HG02870 (cell line): Measurements from ENCODE around the gene GTF2A1.
A peak's percentile ranks its signal among the peaks of the same experiment; 100 is the strongest.
"Not testable (repeated sequence)": the region's sequence is repeated elsewhere in the genome, so short reads cannot be mapped to it uniquely, and the experiment has no call there.

ENCODE experiments used
- ATAC-seq: cut with Tn5 transposase; IDR thresholded peaks from one replicate; pipeline ENCODE4 v1.9.1; 2021; ENCODE audit warnings: mild to moderate bottlenecking, moderate library complexity; ENCODE audit not compliant: unreplicated experiment

The GTF2A1 gene

GRCh38 chr14:81233615-81234014, 12.9 kb upstream of the GTF2A1 start:
- ATAC-seq = no peak

- ATAC-seq = no peak
Measured at GRCh38 chr14:81231540-81231939, 10.8 kb upstream of the GTF2A1 start.

GRCh38 chr14:81224222-81224621, 3.5 kb upstream of the GTF2A1 start:
- no peak for ATAC-seq

GRCh38 chr14:81223788-81224187, 3.0 kb upstream of the GTF2A1 start:
- ATAC-seq = not testable (repeated sequence)

GRCh38 chr14:81222691-81223090, 1.9 kb upstream of the GTF2A1 start:
- no peak for ATAC-seq

GRCh38 chr14:81222126-81222525, 1.4 kb upstream of the GTF2A1 start:
- ATAC-seq = no peak

GRCh38 chr14:81221579-81222102, 882 bp upstream of the GTF2A1 start:
- ATAC-seq = no peak

- ATAC-seq = no peak
Measured at GRCh38 chr14:81220580-81220829, 254 bp downstream of the GTF2A1 start.

GRCh38 chr14:81219759-81220579, 790 bp downstream of the GTF2A1 start:
- no peak for ATAC-seq

GRCh38 chr14:81219210-81219758, 1.5 kb downstream of the GTF2A1 start:
- ATAC-seq = peak; percentile 60

- peak; percentile 70 for ATAC-seq
Measured at GRCh38 chr14:81211844-81212243, 8.9 kb downstream of the GTF2A1 start.

- peak; percentile 49 for ATAC-seq
Measured at GRCh38 chr14:81209167-81209836, 11.5 kb downstream of the GTF2A1 start.

- ATAC-seq = no peak
Measured at GRCh38 chr14:81208489-81208888, 12.3 kb downstream of the GTF2A1 start.

- no peak for ATAC-seq
Measured at GRCh38 chr14:81206115-81206514, 14.6 kb downstream of the GTF2A1 start.

GRCh38 chr14:81205639-81206038, 15.1 kb downstream of the GTF2A1 start:
- no peak for ATAC-seq

GRCh38 chr14:81200054-81200453, 20.7 kb downstream of the GTF2A1 start:
- ATAC-seq = peak; percentile 69

GRCh38 chr14:81199084-81199483, 21.7 kb downstream of the GTF2A1 start:
- ATAC-seq = no peak

- ATAC-seq = no peak
Measured at GRCh38 chr14:81198651-81199050, 22.1 kb downstream of the GTF2A1 start.

GRCh38 chr14:81193924-81194633, 26.7 kb downstream of the GTF2A1 start:
- ATAC-seq = peak; percentile 74

- ATAC-seq = no peak
Measured at GRCh38 chr14:81192594-81192993, 28.2 kb downstream of the GTF2A1 start.

- peak; percentile 88 for ATAC-seq
Measured at GRCh38 chr14:81187832-81188522, 32.8 kb downstream of the GTF2A1 start.
